AG04450 (cell line): ENCODE measurements around the gene CALHM1. TPM values are rescaled to one million over a fixed set of nuclear protein-coding genes. Genes with fewer than 3 reads are reported as not detected.

ENCODE experiments used
- CTCF ChIA-PET: fragments of 300-600, 350-600 bp; formaldehyde crosslinking; extraction: SDS; loops from one replicate; lab custom pipeline; 2022; ENCODE audit warnings: antibody characterized with exemption, inconsistent platforms; lab: Charles Lee
- POLR2A ChIA-PET: fragments of 350-600 bp; formaldehyde crosslinking; extraction: SDS; loops from one replicate; lab custom pipeline; 2021; ENCODE audit warnings: antibody characterized with exemption, inconsistent platforms; lab: Yijun Ruan, JAX
- DNase-seq: peaks from one replicate; pipeline ENCODE4 v3.0.0-alpha.2; 2011; ENCODE audit warnings: low read depth, low spot score
- H3K27ac ChIP-seq: one replicate; pipeline ENCODE4 v1.5.1; 2012; ENCODE audit warnings: low read depth, low read length, control low read depth
- H3K27me3 ChIP-seq: one replicate; pipeline ENCODE4 v1.6.0; 2012; ENCODE audit warnings: low read length; ENCODE audit not compliant: control insufficient read depth, insufficient read depth
- H3K4me3 ChIP-seq: 2 replicates; pipeline ENCODE4 v1.5.1; 2011; ENCODE audit warnings: mild to moderate bottlenecking, low read depth, low read length, control low read depth
- H3K9me3 ChIP-seq: 2 replicates; pipeline ENCODE4 v1.5.1; 2012; ENCODE audit warnings: low read length; ENCODE audit not compliant: control insufficient read depth, insufficient read depth
- polyA plus RNA-seq: library from polyadenylated mRNA; depleted of rRNA; stranded (reverse); fragments of >200 nt; gene quantifications from 2 replicates; pipeline ENCODE4 v1.2.3, GENCODE V29; 2011
- TF ChIP-seq, protein P1 (sequence below): IDR thresholded peaks from 2 replicates; pipeline ENCODE4 v1.5.1; 2011; ENCODE audit warnings: low read depth, low read length, control low read depth, inconsistent platforms

CALHM1 gene
- polyA plus RNA-seq, 1 experiment: not detected

DNA sequence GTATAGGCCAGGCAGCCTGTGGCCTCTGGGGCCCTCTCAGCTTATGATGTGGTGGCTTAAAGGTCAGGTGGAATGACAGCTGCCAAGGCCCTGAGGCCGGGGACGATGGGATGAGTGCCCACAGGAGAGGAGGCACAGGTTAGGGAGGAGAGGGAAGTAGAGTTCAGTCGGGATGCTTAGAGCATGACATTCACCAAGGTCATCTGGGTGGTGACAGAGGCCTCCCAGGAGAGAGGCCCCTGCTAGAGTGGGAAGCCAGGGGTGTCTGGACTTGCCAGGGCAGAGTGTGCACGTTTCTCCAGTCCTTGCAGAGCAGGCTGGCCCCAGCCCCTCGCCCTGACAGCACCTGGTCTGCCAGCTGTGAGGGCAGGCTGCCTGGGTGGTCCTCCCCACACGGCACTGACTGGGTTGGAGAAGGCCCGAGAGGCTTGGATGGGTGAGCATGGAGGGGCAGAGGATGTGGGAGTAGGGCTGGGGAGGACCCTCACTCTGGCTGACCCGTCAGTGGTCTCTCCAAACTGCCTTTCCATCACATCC is 1.5 kb downstream of the CALHM1 start:
- H3K4me3 ChIP-seq: no peak overlapping the region
- TF ChIP-seq, protein P1, sequence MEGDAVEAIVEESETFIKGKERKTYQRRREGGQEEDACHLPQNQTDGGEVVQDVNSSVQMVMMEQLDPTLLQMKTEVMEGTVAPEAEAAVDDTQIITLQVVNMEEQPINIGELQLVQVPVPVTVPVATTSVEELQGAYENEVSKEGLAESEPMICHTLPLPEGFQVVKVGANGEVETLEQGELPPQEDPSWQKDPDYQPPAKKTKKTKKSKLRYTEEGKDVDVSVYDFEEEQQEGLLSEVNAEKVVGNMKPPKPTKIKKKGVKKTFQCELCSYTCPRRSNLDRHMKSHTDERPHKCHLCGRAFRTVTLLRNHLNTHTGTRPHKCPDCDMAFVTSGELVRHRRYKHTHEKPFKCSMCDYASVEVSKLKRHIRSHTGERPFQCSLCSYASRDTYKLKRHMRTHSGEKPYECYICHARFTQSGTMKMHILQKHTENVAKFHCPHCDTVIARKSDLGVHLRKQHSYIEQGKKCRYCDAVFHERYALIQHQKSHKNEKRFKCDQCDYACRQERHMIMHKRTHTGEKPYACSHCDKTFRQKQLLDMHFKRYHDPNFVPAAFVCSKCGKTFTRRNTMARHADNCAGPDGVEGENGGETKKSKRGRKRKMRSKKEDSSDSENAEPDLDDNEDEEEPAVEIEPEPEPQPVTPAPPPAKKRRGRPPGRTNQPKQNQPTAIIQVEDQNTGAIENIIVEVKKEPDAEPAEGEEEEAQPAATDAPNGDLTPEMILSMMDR: no peak
- ChIA-PET POLR2A (no interaction called here), CTCF (no interaction called here)
- peaks cover 4% of the 10 kb centered on the region for H3K27me3 ChIP-seq
- H3K9me3 ChIP-seq: no peaks in the 10 kb centered on the region; the same call in 1 of the 2 replicates
- DNase-seq: no peak
- no peak overlapping the region for H3K27ac ChIP-seq

DNA sequence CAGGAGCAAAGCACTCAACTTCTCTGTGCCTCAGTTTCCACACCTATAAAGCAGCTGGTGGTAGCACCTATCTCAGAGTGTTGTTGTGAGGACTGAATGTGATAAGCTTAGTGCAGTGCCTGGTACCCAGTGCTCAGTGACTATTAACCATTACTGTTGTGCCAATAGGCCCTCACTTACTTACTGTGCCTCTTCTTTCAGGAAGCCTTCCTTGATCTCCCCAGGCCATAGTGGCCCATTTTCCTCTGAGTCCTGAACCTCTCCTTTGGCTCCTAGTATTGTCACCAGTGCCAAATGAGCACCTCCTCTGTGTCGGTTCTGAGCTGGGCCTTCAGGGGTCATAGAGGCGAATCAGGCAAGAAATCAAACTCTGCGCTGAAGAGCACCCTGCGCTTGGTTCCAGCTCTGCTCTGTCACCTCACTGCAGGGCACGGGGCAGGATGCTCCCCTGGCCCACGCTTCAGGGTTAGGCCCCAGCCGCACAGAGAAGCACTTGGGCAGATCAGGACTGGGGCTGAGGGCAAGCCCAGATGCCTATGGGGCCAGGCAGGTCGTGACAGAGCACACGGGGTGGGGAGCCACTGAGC is 2.5 kb downstream of the CALHM1 start:
- ChIA-PET CTCF (no interaction called here), POLR2A (no interaction called here)
- H3K27ac ChIP-seq: no peak overlapping the region
- no peak for DNase-seq
- H3K4me3 ChIP-seq: no peak overlapping the region
- TF ChIP-seq, protein P1: no peak
- H3K9me3 ChIP-seq: no peaks in the 10 kb centered on the region; the same call in 1 of the 2 replicates
- H3K27me3 ChIP-seq: peaks cover 4% of the 10 kb centered on the region

DNA sequence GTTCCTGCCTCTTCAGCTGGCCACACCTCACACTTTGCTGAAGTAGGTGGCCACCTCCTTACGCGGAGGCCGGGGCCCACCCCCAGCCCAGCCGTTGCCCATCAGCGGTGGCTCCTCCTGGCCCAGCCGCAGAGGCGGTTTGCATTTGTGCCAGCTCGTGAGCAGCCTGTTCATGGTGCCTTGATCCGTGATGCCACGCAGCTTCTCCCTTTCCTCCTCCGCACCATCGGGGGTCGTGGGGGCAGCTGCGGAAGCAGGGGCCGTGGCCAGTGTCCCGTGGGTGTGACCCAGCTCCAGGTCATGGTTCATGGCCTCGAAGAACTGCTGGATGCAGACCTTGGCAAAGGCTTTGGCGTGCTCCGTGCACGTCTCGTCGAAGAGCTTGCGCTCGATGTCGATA is 3.5 kb downstream of the CALHM1 start:
- ChIA-PET CTCF (no interaction called here), POLR2A (no interaction called here)
- H3K4me3 ChIP-seq: no peak overlapping the region
- H3K27me3 ChIP-seq: peaks cover 3% of the 10 kb centered on the region
- no peak for DNase-seq
- no peak overlapping the region for H3K27ac ChIP-seq
- TF ChIP-seq, protein P1: no peak
- no peaks in the 10 kb centered on the region; the same call in 1 of the 2 replicates for H3K9me3 ChIP-seq

DNA sequence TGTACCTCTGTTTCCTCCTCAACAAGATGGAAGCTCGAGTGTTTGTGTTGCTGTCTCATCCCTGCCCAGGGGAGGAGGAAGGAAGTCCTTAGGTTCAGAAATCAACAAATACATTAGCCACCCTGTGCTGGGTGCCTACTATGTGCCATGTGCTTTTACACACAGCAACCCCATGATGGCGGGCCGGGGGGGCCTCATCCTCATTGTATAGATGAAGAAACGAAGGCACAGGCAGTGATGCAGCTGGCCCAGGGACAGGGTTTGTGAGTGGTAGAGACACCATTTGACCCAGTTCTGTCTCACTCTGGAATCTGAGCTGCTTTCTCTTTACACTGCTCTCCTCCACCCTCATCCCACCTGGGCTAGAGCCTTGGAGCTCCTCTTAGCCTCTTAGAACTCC is 4.7 kb downstream of the CALHM1 start:
- no peak for DNase-seq
- H3K27ac ChIP-seq: no peak overlapping the region
- H3K9me3 ChIP-seq: no peaks in the 10 kb centered on the region; the same call in 1 of the 2 replicates
- TF ChIP-seq, protein P1: no peak
- ChIA-PET CTCF (interaction anchor here (1.0 kb wide), 1 partner anchor 29 kb away, joined by 4 read pairs; no protein-coding TSS in a partner anchor), POLR2A (interaction anchor here (0.6 kb wide), 1 partner anchor 9 kb away, joined by 3 read pairs; no protein-coding TSS in a partner anchor)
- H3K27me3 ChIP-seq: no peaks in the 10 kb centered on the region
- H3K4me3 ChIP-seq: no peak overlapping the region
